Activated CD4-positive, alpha-beta T cell treated with anti-CD3 and anti-CD28 coated beads for 48 hours (primary cell): ENCODE data around the gene SH3BP2.

Experiments
- DNase-seq: peaks from one replicate; pipeline ENCODE4 v3.0.0-alpha.2; 2020

Gene SH3BP2, protein sequence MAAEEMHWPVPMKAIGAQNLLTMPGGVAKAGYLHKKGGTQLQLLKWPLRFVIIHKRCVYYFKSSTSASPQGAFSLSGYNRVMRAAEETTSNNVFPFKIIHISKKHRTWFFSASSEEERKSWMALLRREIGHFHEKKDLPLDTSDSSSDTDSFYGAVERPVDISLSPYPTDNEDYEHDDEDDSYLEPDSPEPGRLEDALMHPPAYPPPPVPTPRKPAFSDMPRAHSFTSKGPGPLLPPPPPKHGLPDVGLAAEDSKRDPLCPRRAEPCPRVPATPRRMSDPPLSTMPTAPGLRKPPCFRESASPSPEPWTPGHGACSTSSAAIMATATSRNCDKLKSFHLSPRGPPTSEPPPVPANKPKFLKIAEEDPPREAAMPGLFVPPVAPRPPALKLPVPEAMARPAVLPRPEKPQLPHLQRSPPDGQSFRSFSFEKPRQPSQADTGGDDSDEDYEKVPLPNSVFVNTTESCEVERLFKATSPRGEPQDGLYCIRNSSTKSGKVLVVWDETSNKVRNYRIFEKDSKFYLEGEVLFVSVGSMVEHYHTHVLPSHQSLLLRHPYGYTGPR

DNA sequence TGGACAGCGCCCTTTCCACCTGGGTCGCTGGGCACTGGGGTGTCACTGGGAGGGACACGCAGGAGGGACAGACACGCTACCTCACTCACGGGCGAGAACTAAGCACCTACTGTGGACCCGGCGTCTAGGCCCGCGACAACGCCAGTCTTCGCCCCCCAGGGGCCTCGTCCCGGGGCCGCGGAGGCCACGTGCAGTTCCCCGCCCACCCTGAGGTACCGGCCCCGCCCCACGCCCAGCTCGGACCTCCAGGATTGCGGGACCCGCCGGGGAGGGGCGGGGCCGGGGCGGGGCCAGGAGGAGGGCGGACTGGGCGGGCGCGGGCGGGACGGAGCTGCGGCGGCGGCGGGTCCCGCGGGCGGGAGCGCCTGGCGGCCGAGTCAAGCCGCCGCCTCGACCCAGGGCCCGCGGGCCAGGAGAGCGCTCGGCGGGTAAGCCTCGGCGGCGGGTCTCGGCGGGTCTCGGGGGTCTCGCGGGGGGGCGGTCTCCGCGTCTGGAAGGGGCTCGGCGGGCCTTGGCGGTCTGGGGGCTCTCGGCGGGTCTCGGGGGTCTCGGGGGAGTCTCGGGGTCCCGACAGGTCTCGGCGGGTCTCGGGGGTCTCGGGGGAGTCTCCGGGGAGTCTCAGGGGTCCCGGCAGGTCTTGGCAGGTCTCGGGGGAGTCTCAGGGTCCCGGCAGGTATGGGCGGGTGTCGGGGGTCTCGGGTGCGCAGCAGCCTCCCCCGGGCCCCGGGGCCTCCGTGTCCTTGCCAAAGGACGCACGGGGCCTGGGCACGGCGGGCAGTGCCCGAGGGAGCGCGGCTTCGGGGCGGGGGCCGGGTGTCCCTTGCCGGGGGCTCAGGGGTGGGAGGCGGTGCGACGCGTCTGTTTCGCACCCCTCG, at the start of gene SH3BP2:
Gene SH3BP2 (plus strand): TSS at position 375 of the 875 bp plus-strand sequence. CDS start 27,533 bp downstream, outside the sequence.
- peak; percentile 76 for DNase-seq

- DNase-seq = no peak
Observed at GRCh38 chr4:2743518-2744445, 49.1 kb upstream of the SH3BP2 start.

- no peak for DNase-seq
Observed at GRCh38 chr4:2744576-2745270, 48.2 kb upstream of the SH3BP2 start.

GRCh38 chr4:2745516-2745915, 47.4 kb upstream of the SH3BP2 start:
- no peak for DNase-seq

DNA sequence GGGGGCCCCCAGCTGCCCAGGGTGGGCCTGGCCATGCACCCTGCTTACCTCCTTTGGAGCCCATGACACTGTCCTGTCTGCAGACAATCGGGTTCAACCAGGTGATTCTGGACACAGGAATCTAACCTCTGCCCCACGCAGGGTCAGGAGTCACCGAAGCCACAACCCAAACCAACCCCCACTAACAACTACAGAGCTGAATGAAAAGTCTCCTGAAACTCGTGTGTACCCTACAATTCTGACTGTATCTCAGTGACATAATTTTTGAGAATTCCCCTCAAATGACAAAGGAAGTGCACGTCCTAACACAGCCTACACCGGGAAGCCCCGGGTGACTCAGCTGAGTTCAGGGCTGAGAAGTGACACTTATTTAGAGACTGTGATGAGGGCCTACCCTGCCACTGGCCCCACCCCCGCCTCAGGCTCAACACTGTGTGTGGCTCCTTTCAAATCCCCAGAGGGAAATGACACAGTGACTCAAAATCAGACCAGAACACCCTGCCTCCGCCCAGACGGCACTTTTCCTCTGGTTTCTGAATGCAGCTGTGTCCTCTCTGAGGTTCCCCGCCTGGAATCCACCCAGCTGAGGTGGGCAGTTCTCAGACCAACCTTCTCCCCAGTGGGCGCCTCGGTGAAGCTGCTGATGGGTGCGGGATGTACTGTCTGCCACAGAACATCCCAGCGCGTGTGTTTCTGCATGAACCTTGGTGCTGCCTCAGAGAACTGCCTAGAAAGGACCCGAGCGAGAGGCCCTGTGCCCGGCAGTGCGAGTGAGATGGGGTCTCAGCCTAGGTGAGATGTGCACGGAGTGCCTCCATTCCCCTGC, 46.7 kb upstream of the SH3BP2 start:
- DNase-seq = peak; percentile 97

DNA sequence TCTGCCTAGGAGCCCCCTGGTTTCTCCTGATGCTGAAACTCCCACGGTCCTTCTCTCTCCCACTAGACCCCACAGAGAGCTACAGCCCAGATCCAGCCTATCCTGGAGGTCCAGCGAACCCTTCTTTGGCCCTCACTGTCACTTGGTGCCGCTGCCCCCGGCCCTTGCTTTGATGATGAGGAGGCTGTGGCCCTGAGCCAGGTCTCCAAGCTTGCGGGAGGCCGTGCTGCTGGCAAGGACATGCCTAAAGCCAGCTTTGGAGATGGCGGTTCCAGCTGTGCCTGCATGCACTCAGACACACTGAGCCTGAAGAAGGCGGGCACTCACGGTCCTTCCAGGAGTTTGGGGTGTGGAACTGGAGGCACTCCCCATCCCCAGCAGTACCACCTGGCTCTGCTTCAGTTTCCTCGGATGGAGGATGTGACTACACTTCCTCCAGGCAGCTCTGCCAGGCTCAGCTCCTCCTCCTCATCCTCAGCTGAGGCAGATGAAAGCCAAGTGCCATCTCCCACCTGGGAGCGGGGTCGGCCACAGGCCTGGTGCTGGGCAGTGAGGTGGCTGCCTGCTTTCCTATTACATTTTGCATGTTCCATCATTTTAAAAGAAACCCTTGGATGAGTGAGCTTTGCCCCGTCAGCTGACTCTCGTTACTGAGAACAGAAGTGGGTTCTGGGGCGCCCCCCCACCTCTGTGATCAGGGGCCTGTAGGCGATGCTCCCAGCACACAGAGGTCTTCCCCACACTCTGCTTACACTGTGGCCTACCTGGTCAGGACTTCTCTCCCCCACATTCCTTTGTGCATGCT, 45.8 kb upstream of the SH3BP2 start:
- no peak for DNase-seq

DNA sequence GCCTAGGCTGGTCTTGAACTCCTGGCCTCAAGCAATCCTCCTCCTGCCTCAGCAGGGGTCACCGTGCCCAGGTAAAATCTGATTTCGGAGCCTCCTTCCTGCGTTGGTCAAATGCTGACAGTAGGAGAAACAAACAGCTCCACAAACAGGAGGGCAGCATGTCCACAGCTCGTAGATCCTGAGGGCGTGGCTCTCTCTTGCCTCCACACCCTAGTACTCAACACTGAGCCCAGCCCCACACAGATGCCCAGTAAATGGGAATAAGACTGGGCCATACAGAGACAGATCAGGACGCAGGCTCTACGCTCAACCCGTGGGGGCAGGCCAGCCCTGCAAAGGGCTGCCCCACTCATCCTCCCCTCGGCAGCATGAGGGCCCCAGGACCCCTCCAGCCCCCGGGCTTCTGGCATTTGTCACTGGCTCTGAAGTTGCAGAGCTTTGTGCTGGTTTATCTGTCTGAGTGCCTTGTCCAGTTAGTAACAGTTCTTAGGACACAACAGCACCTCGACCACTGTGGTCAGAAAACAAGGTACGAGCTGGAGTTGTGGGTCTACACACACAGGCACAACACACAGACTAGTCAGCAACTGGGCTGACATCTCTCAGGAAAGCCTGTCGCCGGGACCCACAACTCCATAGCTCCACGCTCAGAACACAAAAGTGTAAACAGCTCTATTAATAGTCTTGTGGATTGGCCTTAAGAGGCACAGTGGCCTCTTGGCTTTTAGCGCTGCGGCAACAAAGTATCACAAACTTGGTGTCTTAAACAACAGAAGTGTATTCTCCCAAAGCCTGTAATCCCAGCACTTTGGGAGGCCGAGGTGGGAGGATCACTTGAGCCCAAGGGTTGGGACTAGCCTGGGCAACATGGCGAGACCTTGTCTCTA, 41.9 kb upstream of the SH3BP2 start:
- no peak for DNase-seq

GRCh38 chr4:2753436-2753835, 39.4 kb upstream of the SH3BP2 start:
- no peak for DNase-seq

GRCh38 chr4:2754848-2755819, 37.8 kb upstream of the SH3BP2 start:
- no peak for DNase-seq

GRCh38 chr4:2755821-2756690, 36.8 kb upstream of the SH3BP2 start, which contains the start of gene TNIP2:
Gene TNIP2 (minus strand): TSS chr4:2756336. CDS start chr4:2756289, 47 bp downstream.
- peak; percentile 83 for DNase-seq

GRCh38 chr4:2756691-2757350, 36.1 kb upstream of the SH3BP2 start:
- DNase-seq = no peak

DNA sequence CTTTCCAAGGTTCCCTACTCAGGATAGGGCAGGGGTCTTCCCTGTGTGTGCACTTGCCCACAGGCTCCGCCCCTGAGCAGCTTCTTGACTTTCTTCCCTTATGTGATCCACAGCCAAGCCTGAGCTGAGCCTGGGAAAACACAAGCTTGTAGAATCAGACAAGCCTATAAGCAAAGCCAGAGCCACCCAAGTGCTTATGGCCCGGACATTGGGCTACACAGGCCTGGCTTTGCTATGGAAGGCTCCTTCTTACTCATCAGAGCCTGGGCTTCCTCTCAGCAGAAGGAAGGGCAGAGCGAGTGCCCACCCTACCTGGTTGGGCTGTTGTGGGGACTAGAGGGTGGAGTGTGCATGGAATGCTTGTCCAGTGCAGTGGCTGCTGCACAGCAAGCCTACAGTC, 35.5 kb upstream of the SH3BP2 start:
- no peak for DNase-seq

GRCh38 chr4:2761035-2761923, 31.6 kb upstream of the SH3BP2 start:
- peak; percentile 38 for DNase-seq

DNA sequence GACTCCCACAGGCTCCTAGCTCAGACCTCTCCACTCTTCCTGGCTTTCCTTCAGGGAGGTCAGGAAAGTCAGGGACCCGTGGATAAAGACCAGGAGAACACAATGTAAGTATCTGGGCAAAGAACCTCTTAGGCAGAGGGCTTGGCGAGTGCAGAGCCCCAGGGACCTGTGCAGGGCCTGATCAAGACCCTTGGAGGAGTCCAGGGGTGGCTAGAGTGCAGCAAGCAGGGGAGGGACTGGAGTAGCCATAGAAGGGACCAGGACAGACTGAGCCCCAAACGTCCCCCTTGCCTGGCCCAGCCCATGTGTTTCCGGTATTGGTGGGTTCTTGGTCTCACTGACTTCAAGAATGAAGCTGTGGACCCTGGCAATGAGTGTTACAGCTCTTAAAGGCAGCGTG, 30.8 kb upstream of the SH3BP2 start:
- no peak for DNase-seq
